HG03558 (cell line): ENCODE results near the gene ENOSF1.

Source experiments
- ATAC-seq: cut with Tn5 transposase; IDR thresholded peaks from one replicate; pipeline ENCODE4 v1.9.1; 2021; ENCODE audit warnings: moderate number of reproducible peaks; ENCODE audit not compliant: unreplicated experiment; ENCODE audit errors: extremely low read depth

Gene ENOSF1

GRCh38 chr18:644395-645004, 67.9 kb downstream of the ENOSF1 start:
- ATAC-seq: no peak

- ATAC-seq: no peak
These were observed 71.2 kb downstream of the ENOSF1 start for GRCh38 chr18:641224-641623.

- ATAC-seq: no peak
These were observed 77.3 kb downstream of the ENOSF1 start for GRCh38 chr18:635171-635570.

- no peak for ATAC-seq
These were observed 77.8 kb downstream of the ENOSF1 start for GRCh38 chr18:634551-635045.

GRCh38 chr18:631560-631959, 80.9 kb downstream of the ENOSF1 start:
- no peak for ATAC-seq

GRCh38 chr18:629269-630150, 82.9 kb downstream of the ENOSF1 start:
- no peak for ATAC-seq

GRCh38 chr18:627231-627630, 85.2 kb downstream of the ENOSF1 start:
- no peak for ATAC-seq

GRCh38 chr18:623761-624620, 88.4 kb downstream of the ENOSF1 start:
- no peak for ATAC-seq

- ATAC-seq: no peak
These were observed 90.1 kb downstream of the ENOSF1 start for GRCh38 chr18:622289-622688.

GRCh38 chr18:621291-622043, 91.0 kb downstream of the ENOSF1 start:
- ATAC-seq: no peak
